GM06990 (cell line): ENCODE results near the gene GATAD2A.

Experiments used
- DNase-seq: peaks from one replicate; pipeline ENCODE4 v3.0.0-alpha.2; 2011; ENCODE audit not compliant: insufficient read length; ENCODE audit errors: extremely low read depth
- H3K27me3 ChIP-seq: replicated peaks from 2 replicates; pipeline ENCODE4 v1.6.0; 2011; ENCODE audit warnings: low read length; ENCODE audit not compliant: control insufficient read depth, insufficient read depth
- H3K36me3 ChIP-seq: 2 replicates; pipeline ENCODE4 v1.5.1; 2011; ENCODE audit warnings: low read length; ENCODE audit not compliant: control insufficient read depth, insufficient read depth
- H3K4me3 ChIP-seq: replicated peaks from 2 replicates; pipeline ENCODE4 v1.5.1; 2011; ENCODE audit warnings: low read depth, mild to moderate bottlenecking, control low read depth, low read length
- CTCF ChIP-seq: IDR thresholded peaks from 2 replicates; pipeline ENCODE4 v1.5.1; 2011; ENCODE audit warnings: low read length, control low read depth, mild to moderate bottlenecking, inconsistent platforms; ENCODE audit not compliant: insufficient read depth, poor library complexity, severe bottlenecking

GATAD2A gene

DNA sequence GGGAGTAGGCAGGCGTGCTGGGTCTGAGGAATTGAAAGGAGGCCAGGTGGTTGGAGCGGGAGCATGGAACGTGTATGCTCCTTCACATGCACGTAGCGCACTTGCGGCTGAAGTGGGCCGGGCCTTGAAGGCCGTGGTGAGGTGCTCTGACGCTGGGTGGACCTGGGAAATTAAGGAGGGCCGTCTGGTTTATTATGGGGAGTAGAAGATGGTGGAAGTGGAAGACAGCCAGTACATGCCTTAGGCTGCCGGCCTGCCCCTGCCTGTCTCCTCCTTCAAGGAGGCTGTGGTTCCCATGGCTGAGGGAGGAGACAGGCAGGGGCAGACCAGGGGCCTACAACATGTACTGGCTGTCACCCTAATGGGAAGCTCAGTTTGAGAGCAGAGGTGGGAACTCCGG, 23.9 kb downstream of the GATAD2A start:
- TF ChIP-seq CTCF = no peak
- no peaks in the 10 kb centered on the region for H3K27me3 ChIP-seq

GRCh38 chr19:19432732-19433131, 27.3 kb downstream of the GATAD2A start:
- Histone ChIP-seq H3K4me3 (no peak overlapping the region), H3K36me3 (peaks cover 5% of the 10 kb centered on the region), H3K27me3 (no peaks in the 10 kb centered on the region)
- no peak for TF ChIP-seq CTCF
- no peak for DNase-seq

More for the DNA sequence above, 23.9 kb downstream of the GATAD2A start:
- no peak overlapping the region for H3K4me3 ChIP-seq
- no peak for DNase-seq
- H3K36me3 ChIP-seq = peaks cover 1% of the 10 kb centered on the region

DNA sequence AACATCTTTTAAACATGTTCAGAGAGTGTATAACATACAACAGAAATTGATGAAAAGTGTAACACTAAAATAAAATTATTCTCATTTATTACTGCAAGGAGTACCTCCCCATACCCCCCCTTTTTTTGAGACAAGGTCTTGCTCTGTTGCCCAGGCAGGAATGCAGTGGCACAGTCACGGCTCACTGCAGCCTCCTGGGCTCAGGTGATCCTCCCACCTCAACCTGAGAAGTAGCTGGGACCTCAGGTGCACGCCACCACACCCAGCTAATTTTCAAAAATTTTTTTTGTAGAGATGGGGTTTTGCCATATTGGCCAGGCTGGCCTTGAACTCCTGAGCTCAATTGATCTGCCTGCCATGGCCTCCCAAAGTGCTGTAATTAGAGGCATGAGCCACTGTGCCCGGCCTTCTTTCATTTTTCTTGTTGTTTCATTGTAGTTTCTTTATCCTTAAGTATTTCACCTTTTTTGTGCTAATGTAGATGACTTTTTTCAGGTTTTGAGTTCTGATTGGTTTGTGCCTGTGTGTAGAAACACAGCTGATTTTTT, 28.3 kb downstream of the GATAD2A start:
- Histone ChIP-seq H3K36me3 (peaks cover 5% of the 10 kb centered on the region), H3K27me3 (no peaks in the 10 kb centered on the region), H3K4me3 (no peak overlapping the region)
- TF ChIP-seq CTCF = no peak
- DNase-seq = no peak

DNA sequence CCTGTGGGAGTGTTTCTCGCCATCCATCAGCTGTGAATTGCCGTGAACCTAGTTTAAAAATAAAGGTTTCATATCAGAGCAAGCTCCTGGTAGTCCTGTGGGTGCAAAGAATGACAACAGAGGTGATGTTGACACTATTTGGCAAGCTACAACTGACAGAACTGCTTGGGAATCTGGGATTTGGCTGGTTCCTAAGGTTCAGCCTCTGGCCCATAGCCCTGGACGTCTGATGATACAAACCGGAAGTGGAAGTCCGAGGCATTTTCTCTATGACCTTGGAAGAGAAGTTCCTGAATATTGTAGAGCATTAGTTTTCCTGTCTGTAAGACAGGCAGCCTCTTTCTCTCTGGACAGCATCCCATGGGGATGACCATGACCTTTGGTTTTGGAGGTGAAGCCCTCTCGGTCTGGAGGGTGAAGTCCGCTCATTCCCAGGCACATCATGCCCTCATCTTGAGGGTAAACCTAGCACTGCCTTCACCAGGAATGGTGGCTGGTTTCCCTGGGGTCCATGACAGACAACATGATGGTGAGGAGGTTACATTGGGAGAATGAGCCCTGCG, 29.1 kb downstream of the GATAD2A start:
- Histone ChIP-seq H3K27me3 (no peaks in the 10 kb centered on the region), H3K36me3 (peaks cover 7% of the 10 kb centered on the region), H3K4me3 (no peak overlapping the region)
- DNase-seq = no peak
- no peak for TF ChIP-seq CTCF

DNA sequence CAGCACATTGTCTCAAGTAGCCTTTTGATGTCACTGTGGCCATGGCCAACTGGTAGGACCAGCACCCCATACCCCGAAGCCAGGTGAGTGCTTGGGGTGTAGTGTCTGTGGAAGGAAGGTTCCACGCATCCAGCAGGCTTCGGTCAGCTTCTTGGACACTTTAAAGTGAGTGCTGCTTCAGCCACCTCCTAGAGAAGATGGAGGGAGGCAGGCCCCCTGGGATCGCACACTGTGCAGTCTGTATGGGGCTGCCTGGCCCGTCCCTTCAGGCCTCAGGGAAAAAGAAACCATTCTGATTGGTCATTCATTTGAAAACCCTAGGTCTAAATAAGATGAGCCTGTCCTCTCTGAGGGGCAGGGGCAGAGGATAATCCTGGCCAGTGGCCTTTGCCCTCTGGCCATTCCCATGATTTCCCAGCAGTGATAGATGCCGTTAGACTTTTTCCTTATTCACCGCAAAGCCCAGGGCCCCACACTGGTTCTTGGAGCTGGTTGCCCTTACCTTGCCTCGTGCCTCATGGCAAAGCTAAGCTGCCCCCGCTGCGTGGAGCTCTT, 30.7 kb downstream of the GATAD2A start:
- Histone ChIP-seq H3K27me3 (no peaks in the 10 kb centered on the region), H3K36me3 (peaks cover 7% of the 10 kb centered on the region), H3K4me3 (no peak overlapping the region)
- DNase-seq = no peak
- TF ChIP-seq CTCF = no peak
